Effector memory CD4-positive, alpha-beta T cell (primary cell): ENCODE results near the gene GPC2.
A peak's percentile ranks its signal among the peaks of the same experiment; 100 is the strongest.
"Not testable (repeated sequence)": the region's sequence is repeated elsewhere in the genome, so short reads cannot be mapped to it uniquely, and the experiment has no call there.

Experiments used
- DNase-seq, 3 donors: peaks; one replicate each; pipeline ENCODE4 v3.0.0-alpha.2; 2020
- H3K27ac ChIP-seq: 2 replicates; pipeline ENCODE4 v1.7.0; 2013; ENCODE audit warnings: mild to moderate bottlenecking, low read length, moderate library complexity; ENCODE audit not compliant: insufficient read depth, poor library complexity, severe bottlenecking
- H3K27me3 ChIP-seq: replicated peaks from 2 replicates; pipeline ENCODE4 v1.7.0; 2013; ENCODE audit warnings: mild to moderate bottlenecking, low read length; ENCODE audit not compliant: insufficient read depth, control insufficient read depth, poor library complexity, severe bottlenecking
- H3K36me3 ChIP-seq: 2 replicates; pipeline ENCODE4 v1.7.0; 2013; ENCODE audit warnings: mild to moderate bottlenecking, low read length, moderate library complexity; ENCODE audit not compliant: control insufficient read depth, insufficient read depth
- H3K4me1 ChIP-seq: 2 replicates; pipeline ENCODE4 v1.7.0; 2013; ENCODE audit warnings: low read length, mild to moderate bottlenecking; ENCODE audit not compliant: control insufficient read depth, insufficient read depth, poor library complexity, severe bottlenecking
- H3K4me3 ChIP-seq: 2 replicates; pipeline ENCODE4 v1.7.0; 2013; ENCODE audit warnings: low read length, low read depth, mild to moderate bottlenecking; ENCODE audit not compliant: insufficient read depth, poor library complexity, severe bottlenecking
- H3K9me3 ChIP-seq: 2 replicates; pipeline ENCODE4 v1.7.0; 2013; ENCODE audit warnings: mild to moderate bottlenecking, low read length, moderate library complexity; ENCODE audit not compliant: control insufficient read depth

The GPC2 gene

DNA sequence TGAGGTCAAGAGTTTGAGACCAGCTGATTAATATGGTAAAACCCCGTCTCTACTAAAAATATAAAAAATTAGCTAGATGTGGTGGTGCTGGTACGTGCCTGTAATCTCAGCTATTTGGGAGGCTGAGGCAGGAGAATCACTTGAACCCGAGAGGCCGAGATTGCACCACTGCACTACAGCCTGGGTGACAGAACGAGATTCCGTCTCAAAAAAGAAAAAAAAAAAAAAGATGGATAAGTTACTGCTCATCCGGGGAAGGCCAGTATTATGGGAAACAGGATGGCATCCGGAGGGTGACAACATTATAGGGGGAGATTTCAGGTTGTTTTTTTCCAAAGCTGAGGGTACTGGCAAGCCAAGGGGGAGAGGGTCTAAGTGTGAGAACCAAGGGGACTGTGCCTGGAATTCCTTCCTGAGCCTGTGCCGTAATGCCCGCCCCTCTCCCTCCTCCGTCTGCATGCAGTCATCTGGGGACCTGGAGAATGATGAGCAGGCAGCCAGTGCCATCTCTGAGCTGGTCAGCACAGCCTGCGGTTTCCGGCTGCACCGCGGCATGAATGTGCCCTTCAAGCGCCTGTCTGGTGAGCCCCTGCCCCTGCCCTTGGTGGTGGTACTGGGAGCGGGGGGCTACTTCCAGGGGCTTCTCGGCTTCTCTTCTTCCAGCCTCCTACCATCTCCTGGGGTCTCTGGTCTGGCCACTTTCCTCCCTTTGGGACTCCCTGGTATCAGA, 24.1 kb downstream of the GPC2 start:
- no peak for DNase-seq
- H3K4me1 ChIP-seq = peaks cover 26% of the 10 kb centered on the region
- H3K27ac ChIP-seq = no peak overlapping the region
- H3K36me3 ChIP-seq = peaks cover 37% of the 10 kb centered on the region
- no peaks in the 10 kb centered on the region for H3K9me3 ChIP-seq
- H3K4me3 ChIP-seq = no peak overlapping the region
- no peaks in the 10 kb centered on the region for H3K27me3 ChIP-seq

GRCh38 chr7:100152404-100152803, 24.8 kb downstream of the GPC2 start:
- peaks cover 37% of the 10 kb centered on the region for H3K36me3 ChIP-seq
- H3K27ac ChIP-seq = peak overlapping the region; percentile 27
- no peaks in the 10 kb centered on the region for H3K9me3 ChIP-seq
- H3K4me3 ChIP-seq = no peak overlapping the region
- peaks cover 22% of the 10 kb centered on the region for H3K4me1 ChIP-seq
- H3K27me3 ChIP-seq = no peaks in the 10 kb centered on the region
- no peak for DNase-seq

GRCh38 chr7:100148559-100149328, 28.4 kb downstream of the GPC2 start, which contains the start of gene LAMTOR4:
TSS of gene LAMTOR4 (plus strand) at chr7:100148918. CDS start at chr7:100148973, 55 bp downstream.
- peak; percentile 98 to 99 (median 98) for DNase-seq
- peaks cover 13% of the 10 kb centered on the region for H3K4me1 ChIP-seq
- H3K4me3 ChIP-seq = peak within 1 kb of the TSS; percentile 90
- H3K27ac ChIP-seq = peak within 1 kb of the TSS; percentile 97
- no peaks in the 10 kb centered on the region for H3K27me3 ChIP-seq
- no peaks in the 10 kb centered on the region for H3K9me3 ChIP-seq
- peaks cover 11% of the 10 kb centered on the region for H3K36me3 ChIP-seq

GRCh38 chr7:100148225-100148558, 29.0 kb downstream of the GPC2 start:
- Histone ChIP-seq H3K4me1 (peaks cover 13% of the 10 kb centered on the region), H3K36me3 (peaks cover 5% of the 10 kb centered on the region)

DNA sequence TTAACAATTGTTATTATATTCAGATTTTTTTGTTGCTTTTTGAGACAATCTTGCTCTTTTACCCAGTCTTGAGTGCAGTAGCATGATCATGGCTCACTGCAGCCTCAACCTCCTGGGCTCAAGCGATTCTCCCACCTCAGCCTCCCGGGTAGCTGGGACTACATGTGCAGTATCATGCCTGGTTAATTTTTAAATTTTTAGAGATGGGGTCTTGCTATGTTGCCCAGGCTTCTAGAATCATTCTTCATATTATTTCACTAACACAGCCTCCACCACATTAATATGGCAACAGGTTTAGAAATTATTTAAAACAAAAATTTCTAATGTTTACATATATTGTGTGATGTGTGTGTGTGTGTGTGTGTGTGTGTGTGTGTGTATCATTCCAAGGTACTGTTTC, 29.9 kb downstream of the GPC2 start:
- Histone ChIP-seq H3K9me3 (no peaks in the 10 kb centered on the region), H3K27me3 (no peaks in the 10 kb centered on the region), H3K4me1 (peaks cover 13% of the 10 kb centered on the region), H3K4me3 (no peak overlapping the region), H3K27ac (no peak overlapping the region), H3K36me3 (peaks cover 3% of the 10 kb centered on the region)
- no peak for DNase-seq

More at GRCh38 chr7:100148225-100148558, 29.0 kb downstream of the GPC2 start:
- no peak for DNase-seq
- Histone ChIP-seq H3K4me3 (peak overlapping the region; percentile 90), H3K27me3 (no peaks in the 10 kb centered on the region), H3K27ac (peak overlapping the region; percentile 97), H3K9me3 (no peaks in the 10 kb centered on the region)

- H3K27ac ChIP-seq, H3K9me3 ChIP-seq, H3K27me3 ChIP-seq, H3K36me3 ChIP-seq, DNase-seq, H3K4me3 ChIP-seq: not testable (repeated sequence)
- peaks cover 11% of the 10 kb centered on the region for H3K4me1 ChIP-seq
Observed at GRCh38 chr7:100146350-100146749, 30.8 kb downstream of the GPC2 start.

GRCh38 chr7:100142461-100142860, 34.7 kb downstream of the GPC2 start:
- DNase-seq = no peak
- no peaks in the 10 kb centered on the region for H3K4me1 ChIP-seq
- H3K36me3 ChIP-seq = no peaks in the 10 kb centered on the region
- H3K27ac ChIP-seq = no peak overlapping the region
- no peak overlapping the region for H3K4me3 ChIP-seq
- no peaks in the 10 kb centered on the region for H3K9me3 ChIP-seq
- H3K27me3 ChIP-seq = no peaks in the 10 kb centered on the region

DNA sequence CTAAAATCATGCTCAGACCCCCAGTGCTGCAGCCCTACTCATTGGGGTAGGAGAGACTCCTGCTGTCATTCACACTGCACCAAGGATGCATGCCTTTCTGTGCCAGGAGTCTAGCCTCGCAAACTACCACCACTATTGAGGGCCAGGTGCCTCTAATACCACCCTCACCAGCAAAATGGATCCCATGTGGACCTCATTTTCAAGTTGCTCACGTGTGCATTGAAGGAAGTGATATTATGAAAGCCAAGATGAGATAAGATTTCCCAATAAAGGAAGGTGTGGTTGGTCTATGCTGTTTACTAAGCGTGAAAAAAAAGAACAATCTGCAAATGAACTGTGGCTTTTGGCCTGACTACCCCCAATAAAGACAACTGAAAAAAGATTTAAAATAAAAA, 35.6 kb downstream of the GPC2 start:
- Histone ChIP-seq H3K4me1 (no peaks in the 10 kb centered on the region), H3K27ac (no peak overlapping the region), H3K36me3 (no peaks in the 10 kb centered on the region), H3K27me3 (no peaks in the 10 kb centered on the region), H3K4me3 (no peak overlapping the region), H3K9me3 (no peaks in the 10 kb centered on the region)
- DNase-seq = no peak

GRCh38 chr7:100137851-100138760, 39.1 kb downstream of the GPC2 start:
- no peaks in the 10 kb centered on the region for H3K36me3 ChIP-seq
- H3K4me3 ChIP-seq = no peak overlapping the region
- H3K27ac ChIP-seq = no peak overlapping the region
- H3K9me3 ChIP-seq = no peaks in the 10 kb centered on the region
- no peaks in the 10 kb centered on the region for H3K27me3 ChIP-seq
- no peaks in the 10 kb centered on the region for H3K4me1 ChIP-seq
- DNase-seq = no peak
